ENCODE data around the gene DOCK11. TPM values are rescaled to one million over a fixed set of nuclear protein-coding genes. Genes with fewer than 3 reads are reported as not detected.
"Not testable (repeated sequence)": the region's sequence is repeated elsewhere in the genome, so short reads cannot be mapped to it uniquely, and the experiment has no call there.

DOCK11 gene
- total RNA-seq, 1 experiment from 2014 or later: 3.0 TPM

DNA sequence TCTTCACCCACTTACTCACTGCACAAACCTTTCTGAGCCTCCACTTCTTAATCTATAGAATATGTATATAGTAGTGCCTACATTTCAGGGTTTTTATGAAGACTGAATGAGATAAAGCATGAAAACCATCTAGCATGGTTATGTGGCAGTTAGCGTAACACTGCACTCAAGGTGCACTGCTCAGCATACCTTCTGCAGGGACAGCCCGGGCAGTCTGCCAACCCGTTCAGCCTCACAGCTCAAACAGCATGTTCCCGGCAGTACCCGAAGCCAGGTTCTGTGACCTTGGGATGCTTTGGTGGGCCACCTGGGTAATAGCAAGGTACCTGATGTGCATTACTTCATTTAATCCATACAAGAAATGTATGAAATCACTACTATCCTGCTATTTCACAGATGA, 81.4 kb downstream of the DOCK11 start:
- H3K27ac ChIP-seq (ENCODE audit: low read length): no peak overlapping the region
- no peak overlapping the region for H3K4me3 ChIP-seq (ENCODE audit: low read length)
- H4K20me1 ChIP-seq (ENCODE audit: low read length): no peaks in the 10 kb centered on the region
- CTCF ChIA-PET: no interaction called here
- no peaks in the 10 kb centered on the region for H3K9me3 ChIP-seq (ENCODE audit: low read length)
- TF ChIP-seq EZH2 (IDR thresholded peaks at IDR 0.05; ENCODE audit: low read length, unreplicated experiment): no peak
- TF ChIP-seq, protein P1, sequence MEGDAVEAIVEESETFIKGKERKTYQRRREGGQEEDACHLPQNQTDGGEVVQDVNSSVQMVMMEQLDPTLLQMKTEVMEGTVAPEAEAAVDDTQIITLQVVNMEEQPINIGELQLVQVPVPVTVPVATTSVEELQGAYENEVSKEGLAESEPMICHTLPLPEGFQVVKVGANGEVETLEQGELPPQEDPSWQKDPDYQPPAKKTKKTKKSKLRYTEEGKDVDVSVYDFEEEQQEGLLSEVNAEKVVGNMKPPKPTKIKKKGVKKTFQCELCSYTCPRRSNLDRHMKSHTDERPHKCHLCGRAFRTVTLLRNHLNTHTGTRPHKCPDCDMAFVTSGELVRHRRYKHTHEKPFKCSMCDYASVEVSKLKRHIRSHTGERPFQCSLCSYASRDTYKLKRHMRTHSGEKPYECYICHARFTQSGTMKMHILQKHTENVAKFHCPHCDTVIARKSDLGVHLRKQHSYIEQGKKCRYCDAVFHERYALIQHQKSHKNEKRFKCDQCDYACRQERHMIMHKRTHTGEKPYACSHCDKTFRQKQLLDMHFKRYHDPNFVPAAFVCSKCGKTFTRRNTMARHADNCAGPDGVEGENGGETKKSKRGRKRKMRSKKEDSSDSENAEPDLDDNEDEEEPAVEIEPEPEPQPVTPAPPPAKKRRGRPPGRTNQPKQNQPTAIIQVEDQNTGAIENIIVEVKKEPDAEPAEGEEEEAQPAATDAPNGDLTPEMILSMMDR (conservative IDR thresholded peaks at IDR 0.05; ENCODE audit: low read depth, low read length): no peak
- TF ChIP-seq EZH2phosphoT487 (IDR thresholded peaks at IDR 0.05; ENCODE audit: borderline replicate concordance, low read length): no peak
- H3F3A ChIP-seq (ENCODE audit: low read length, unreplicated experiment): no peaks in the 10 kb centered on the region
- H3K9ac ChIP-seq (ENCODE audit: low read length): no peak overlapping the region
- ATAC-seq (no peak), DNase-seq (no peak)
- no peak overlapping the region for H3K4me2 ChIP-seq (ENCODE audit: low read length)
- H3K36me3 ChIP-seq (ENCODE audit: low read depth, low read length): no peaks in the 10 kb centered on the region
- no peaks in the 10 kb centered on the region for H3K79me2 ChIP-seq (ENCODE audit: low read length)
- no peaks in the 10 kb centered on the region for H3K27me3 ChIP-seq (ENCODE audit: low read length)
- no peak overlapping the region for H2AFZ ChIP-seq (ENCODE audit: low read length)
- BruUV-seq (replicated peaks): no TSS peak
- intact Hi-C loops (cut with micrococcal nuclease): no loop called here
- H3K4me1 ChIP-seq (ENCODE audit: insufficient read depth, low read length): no peaks in the 10 kb centered on the region
- POLR2A ChIA-PET (ENCODE audit: unreplicated experiment): no interaction called here
- no peaks in the 10 kb centered on the region for H3K9me2 ChIP-seq (replicated peaks; ENCODE audit: low read length)

DNA sequence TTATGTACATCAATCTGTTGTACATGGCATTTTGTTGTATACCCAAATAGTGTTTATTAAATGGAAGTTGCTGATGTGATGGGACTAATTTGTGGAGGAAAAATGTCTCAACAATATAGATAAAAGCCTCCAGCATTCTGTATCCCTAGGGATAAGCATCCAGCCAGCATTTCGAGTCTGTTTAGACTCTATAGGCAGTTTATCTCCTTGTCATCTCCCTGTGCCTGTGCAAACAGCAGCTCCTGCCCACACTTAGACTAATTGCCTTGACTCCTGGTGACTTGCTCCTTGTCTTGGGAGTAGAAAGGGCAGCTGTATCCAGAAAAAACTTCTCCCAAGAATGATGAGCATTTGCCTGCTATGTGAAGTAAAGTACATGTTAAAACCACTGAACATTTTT, 83.8 kb downstream of the DOCK11 start:
- intact Hi-C loops (cut with micrococcal nuclease): no loop called here
- no peaks in the 10 kb centered on the region for H3K9me3 ChIP-seq (ENCODE audit: low read length)
- BruUV-seq (replicated peaks): no TSS peak
- ChIA-PET POLR2A (ENCODE audit: unreplicated experiment) (no interaction called here), CTCF (no interaction called here)
- no peaks in the 10 kb centered on the region for H3K4me1 ChIP-seq (ENCODE audit: insufficient read depth, low read length)
- TF ChIP-seq EZH2 (IDR thresholded peaks at IDR 0.05; ENCODE audit: low read length, unreplicated experiment) (no peak), EZH2phosphoT487 (IDR thresholded peaks at IDR 0.05; ENCODE audit: borderline replicate concordance, low read length) (no peak)
- TF ChIP-seq, protein P1 (conservative IDR thresholded peaks at IDR 0.05; ENCODE audit: low read depth, low read length): no peak
- no peak overlapping the region for H3K4me2 ChIP-seq (ENCODE audit: low read length)
- no peak for DNase-seq
- no peak overlapping the region for H3K9ac ChIP-seq (ENCODE audit: low read length)
- no peak for ATAC-seq
- H3K27me3 ChIP-seq (ENCODE audit: low read length): no peaks in the 10 kb centered on the region
- H3K79me2 ChIP-seq (ENCODE audit: low read length): no peaks in the 10 kb centered on the region
- no peaks in the 10 kb centered on the region for H3F3A ChIP-seq (ENCODE audit: low read length, unreplicated experiment)
- no peak overlapping the region for H3K4me3 ChIP-seq (ENCODE audit: low read length)
- no peak overlapping the region for H2AFZ ChIP-seq (ENCODE audit: low read length)
- H4K20me1 ChIP-seq (ENCODE audit: low read length): no peaks in the 10 kb centered on the region
- no peaks in the 10 kb centered on the region for H3K36me3 ChIP-seq (ENCODE audit: low read depth, low read length)
- H3K27ac ChIP-seq (ENCODE audit: low read length): no peak overlapping the region
- no peaks in the 10 kb centered on the region for H3K9me2 ChIP-seq (replicated peaks; ENCODE audit: low read length)

DNA sequence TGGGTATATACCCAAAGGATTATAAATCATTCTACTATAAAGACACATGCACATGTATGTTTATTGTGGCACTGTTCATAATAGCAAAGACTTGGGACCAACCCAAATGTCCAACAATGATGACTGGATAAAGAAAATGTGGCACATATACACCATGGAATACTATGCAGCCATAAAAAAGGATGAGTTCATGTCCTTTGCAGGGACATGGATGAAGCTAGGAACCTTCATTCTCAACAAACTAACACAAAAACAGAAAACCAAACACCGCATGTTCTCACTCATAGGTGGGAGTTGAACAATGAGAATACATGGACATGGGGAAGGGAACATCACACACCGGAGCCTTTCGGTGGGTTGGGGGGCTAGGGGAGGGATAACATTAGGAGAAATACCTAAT, 87.3 kb downstream of the DOCK11 start:
- BruUV-seq (replicated peaks); ATAC-seq; POLR2A ChIA-PET (ENCODE audit: unreplicated experiment); CTCF ChIA-PET; H3K9me3 ChIP-seq (ENCODE audit: low read length); H3K4me1 ChIP-seq (ENCODE audit: insufficient read depth, low read length); H2AFZ ChIP-seq (ENCODE audit: low read length); H3K9ac ChIP-seq (ENCODE audit: low read length); H3K9me2 ChIP-seq (replicated peaks; ENCODE audit: low read length); H3F3A ChIP-seq (ENCODE audit: low read length, unreplicated experiment); H3K4me2 ChIP-seq (ENCODE audit: low read length); DNase-seq; H4K20me1 ChIP-seq (ENCODE audit: low read length); H3K27me3 ChIP-seq (ENCODE audit: low read length); intact Hi-C loops (cut with micrococcal nuclease); H3K79me2 ChIP-seq (ENCODE audit: low read length); H3K4me3 ChIP-seq (ENCODE audit: low read length); H3K27ac ChIP-seq (ENCODE audit: low read length); H3K36me3 ChIP-seq (ENCODE audit: low read depth, low read length): not testable (repeated sequence)
